IPS-20b (cell line): Measurements from ENCODE around the gene NRL.

Experiments
- H3K27ac ChIP-seq: one replicate; pipeline ENCODE4 v1.5.1; 2013; ENCODE audit warnings: low read length
- H3K27me3 ChIP-seq: 2 replicates; pipeline ENCODE4 v1.6.1; 2013; ENCODE audit warnings: mild to moderate bottlenecking, low read length, inconsistent platforms; ENCODE audit not compliant: insufficient read depth
- H3K36me3 ChIP-seq: 2 replicates; pipeline ENCODE4 v1.6.1; 2013; ENCODE audit warnings: low read depth, mild to moderate bottlenecking, inconsistent platforms, low read length, moderate library complexity; ENCODE audit not compliant: insufficient read depth
- H3K4me1 ChIP-seq: 2 replicates; pipeline ENCODE4 v1.6.1; 2013; ENCODE audit warnings: mild to moderate bottlenecking, control low read depth, inconsistent platforms, low read length, moderate library complexity; ENCODE audit not compliant: insufficient read depth
- H3K4me3 ChIP-seq: 2 replicates; pipeline ENCODE4 v1.5.1; 2013; ENCODE audit warnings: mild to moderate bottlenecking, low read length, inconsistent platforms
- H3K9ac ChIP-seq: 2 replicates; pipeline ENCODE4 v1.6.1; 2013; ENCODE audit warnings: low read depth, mild to moderate bottlenecking, inconsistent platforms, low read length, moderate library complexity
- H3K9me3 ChIP-seq: 2 replicates; pipeline ENCODE4 v1.6.1; 2013; ENCODE audit warnings: mild to moderate bottlenecking, low read depth, low read length, inconsistent platforms; ENCODE audit not compliant: insufficient read depth

The NRL gene

GRCh38 chr14:24150567-24150966 lies 35.8 kb upstream of the NRL start:
- Histone ChIP-seq H3K27ac (no peak overlapping the region), H3K27me3 (no peaks in the 10 kb centered on the region), H3K9ac (no peak overlapping the region), H3K4me1 (peaks cover 12% of the 10 kb centered on the region), H3K9me3 (no peaks in the 10 kb centered on the region), H3K4me3 (no peak overlapping the region), H3K36me3 (peaks cover 57% of the 10 kb centered on the region)

DNA sequence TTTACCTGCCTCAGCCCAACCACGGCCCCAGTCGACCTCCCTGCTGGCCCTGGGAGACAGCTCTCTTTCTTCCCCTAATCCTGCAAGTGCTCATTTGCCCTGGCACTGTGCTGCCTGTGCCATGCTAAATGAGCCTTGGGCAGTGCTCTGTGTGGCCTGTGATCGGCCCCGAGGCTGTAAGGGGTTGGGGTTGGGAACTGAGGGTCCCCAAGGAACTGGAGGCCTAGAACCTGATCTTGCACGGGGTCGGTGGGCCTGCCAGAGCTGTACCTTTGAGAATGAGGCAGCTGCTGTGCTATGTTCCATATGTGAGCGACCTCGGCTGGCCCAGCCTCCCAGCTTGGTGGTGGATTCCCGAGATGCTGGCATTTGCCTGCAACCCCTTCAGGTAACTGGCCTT lies 35.3 kb upstream of the NRL start:
- no peak overlapping the region for H3K4me3 ChIP-seq
- H3K27me3 ChIP-seq: no peaks in the 10 kb centered on the region
- peaks cover 13% of the 10 kb centered on the region for H3K4me1 ChIP-seq
- H3K27ac ChIP-seq: no peak overlapping the region
- peaks cover 52% of the 10 kb centered on the region for H3K36me3 ChIP-seq
- H3K9ac ChIP-seq: no peak overlapping the region
- no peaks in the 10 kb centered on the region for H3K9me3 ChIP-seq

DNA sequence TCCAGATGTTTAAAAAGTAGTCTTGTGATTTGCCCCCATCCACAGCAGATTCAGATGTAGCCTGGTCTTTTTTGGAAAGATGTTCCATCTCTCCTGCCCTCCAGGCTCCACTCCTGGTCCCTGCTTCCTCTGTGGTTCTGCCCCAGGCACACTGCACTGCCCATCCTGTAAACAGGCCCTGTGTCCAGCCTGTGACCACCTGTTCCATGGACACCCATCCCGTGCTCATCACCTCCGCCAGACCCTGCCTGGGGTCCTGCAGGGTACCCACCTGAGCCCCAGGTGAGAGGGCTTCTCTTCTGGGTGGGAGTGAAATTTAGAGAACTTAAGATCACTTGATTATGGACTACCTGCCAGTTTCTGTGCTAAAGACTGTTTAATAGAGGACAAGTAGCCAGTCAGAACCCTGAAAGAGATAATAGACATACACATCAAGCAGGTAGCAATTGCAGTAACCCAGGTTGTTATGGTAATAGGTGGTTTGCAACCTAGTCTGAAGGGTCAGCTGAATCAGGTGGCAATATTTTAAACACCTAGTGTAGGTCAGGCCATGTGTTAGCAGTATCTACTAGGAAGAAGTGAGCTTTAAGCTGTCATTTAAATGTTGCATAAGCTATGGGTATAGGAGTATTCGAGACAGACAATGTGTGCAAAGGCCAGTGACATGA lies 34.7 kb upstream of the NRL start:
- peaks cover 13% of the 10 kb centered on the region for H3K4me1 ChIP-seq
- H3K9ac ChIP-seq: no peak overlapping the region
- H3K36me3 ChIP-seq: peaks cover 52% of the 10 kb centered on the region
- no peak overlapping the region for H3K27ac ChIP-seq
- no peaks in the 10 kb centered on the region for H3K27me3 ChIP-seq
- no peak overlapping the region for H3K4me3 ChIP-seq
- no peaks in the 10 kb centered on the region for H3K9me3 ChIP-seq

GRCh38 chr14:24147761-24148428 lies 33.1 kb upstream of the NRL start:
- no peaks in the 10 kb centered on the region for H3K9me3 ChIP-seq
- no peaks in the 10 kb centered on the region for H3K27me3 ChIP-seq
- peak overlapping the region; percentile 79 for H3K4me3 ChIP-seq
- H3K4me1 ChIP-seq: peaks cover 13% of the 10 kb centered on the region
- peaks cover 62% of the 10 kb centered on the region for H3K36me3 ChIP-seq
- peak overlapping the region; percentile 29 for H3K27ac ChIP-seq
- peak overlapping the region; percentile 79 for H3K9ac ChIP-seq

- H3K4me3 ChIP-seq: peak within 1 kb of the TSS; percentile 97
- peaks cover 13% of the 10 kb centered on the region for H3K4me1 ChIP-seq
- H3K27ac ChIP-seq: peak within 1 kb of the TSS; percentile 53
- H3K36me3 ChIP-seq: peaks cover 56% of the 10 kb centered on the region
- no peaks in the 10 kb centered on the region for H3K27me3 ChIP-seq
- H3K9me3 ChIP-seq: no peaks in the 10 kb centered on the region
- peak within 1 kb of the TSS; percentile 94 for H3K9ac ChIP-seq
These were observed 32.4 kb upstream of the NRL start, which contains the start of gene RNF31 for GRCh38 chr14:24146978-24147760. RNF31 (plus strand) TSS chr14:24147498; CDS start chr14:24147699, 201 bp downstream.

- peak within 1 kb of the TSS; percentile 94; the same call in 1 of the 2 replicates for H3K9ac ChIP-seq
- H3K27me3 ChIP-seq: no peaks in the 10 kb centered on the region
- peak within 1 kb of the TSS; percentile 53 for H3K27ac ChIP-seq
- peak within 1 kb of the TSS; percentile 97 for H3K4me3 ChIP-seq
- H3K9me3 ChIP-seq: no peaks in the 10 kb centered on the region
- H3K36me3 ChIP-seq: peaks cover 49% of the 10 kb centered on the region
- peaks cover 16% of the 10 kb centered on the region for H3K4me1 ChIP-seq
These were observed 31.8 kb upstream of the NRL start, which contains the start of gene PSME2 for GRCh38 chr14:24146453-24146977. PSME2 (minus strand) TSS chr14:24146610; CDS start chr14:24146581, 29 bp downstream.

GRCh38 chr14:24145690-24146452 lies 31.1 kb upstream of the NRL start:
- Histone ChIP-seq H3K36me3 (peaks cover 43% of the 10 kb centered on the region), H3K9ac (peak overlapping the region; percentile 94; the same call in 1 of the 2 replicates), H3K27ac (peak overlapping the region; percentile 53), H3K4me1 (peaks cover 16% of the 10 kb centered on the region), H3K27me3 (no peaks in the 10 kb centered on the region), H3K4me3 (peak overlapping the region; percentile 97), H3K9me3 (no peaks in the 10 kb centered on the region)

- Histone ChIP-seq H3K36me3 (peaks cover 36% of the 10 kb centered on the region), H3K27me3 (no peaks in the 10 kb centered on the region), H3K4me3 (peak overlapping the region; percentile 97; the same call in 1 of the 2 replicates), H3K9me3 (no peaks in the 10 kb centered on the region), H3K9ac (peak overlapping the region; percentile 94; the same call in 1 of the 2 replicates), H3K4me1 (peaks cover 16% of the 10 kb centered on the region), H3K27ac (no peak overlapping the region)
These were observed 30.5 kb upstream of the NRL start for GRCh38 chr14:24145219-24145618.

DNA sequence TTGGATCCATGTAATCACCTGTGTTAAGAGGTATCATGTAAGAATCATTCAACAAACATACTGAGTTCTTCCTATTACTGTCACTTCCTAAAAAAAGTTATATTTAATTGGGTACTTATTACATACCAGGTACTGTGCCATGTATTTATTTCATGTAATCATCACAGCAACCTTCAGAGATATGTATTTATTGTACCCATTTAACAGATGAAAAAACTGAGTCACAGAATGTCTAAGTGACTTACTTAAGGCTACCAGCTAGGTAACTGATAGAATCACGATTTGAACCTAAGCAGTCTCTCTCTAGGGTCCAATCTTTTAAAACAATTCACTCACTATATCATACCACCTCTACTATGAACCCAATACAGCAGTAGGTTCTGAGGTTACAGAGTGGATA lies 29.7 kb upstream of the NRL start:
- Histone ChIP-seq H3K9me3 (no peaks in the 10 kb centered on the region), H3K36me3 (peaks cover 33% of the 10 kb centered on the region), H3K27me3 (no peaks in the 10 kb centered on the region), H3K4me3 (no peak overlapping the region), H3K27ac (no peak overlapping the region), H3K9ac (no peak overlapping the region), H3K4me1 (peaks cover 16% of the 10 kb centered on the region)

GRCh38 chr14:24143511-24143910 lies 28.8 kb upstream of the NRL start:
- peaks cover 14% of the 10 kb centered on the region for H3K4me1 ChIP-seq
- no peaks in the 10 kb centered on the region for H3K9me3 ChIP-seq
- H3K4me3 ChIP-seq: no peak overlapping the region
- H3K27ac ChIP-seq: no peak overlapping the region
- no peak overlapping the region for H3K9ac ChIP-seq
- H3K27me3 ChIP-seq: no peaks in the 10 kb centered on the region
- H3K36me3 ChIP-seq: peaks cover 36% of the 10 kb centered on the region
